Posterior vena cava (tissue), 2 donors: Measurements from ENCODE around the gene ZNG1B. TPM values are rescaled to one million over a fixed set of nuclear protein-coding genes. Genes with fewer than 3 reads are reported as not detected.
"Not testable (repeated sequence)": the region's sequence is repeated elsewhere in the genome, so short reads cannot be mapped to it uniquely, and the experiment has no call there.

ENCODE experiments used
- DNase-seq: peaks from one replicate; pipeline ENCODE4 v3.0.0-alpha.2; 2020; ENCODE audit warnings: low spot score
- intact Hi-C, 2 donors: fragments of 100-400 bp; cut with DNase I; formaldehyde crosslinking; loops; one replicate each; pipeline versions ENCODE4 v1.14.1 to v1.14.2; 2022 to 2023
- long read RNA-seq, 2 donors: library from polyadenylated mRNA; unstranded; transcript quantifications; one replicate each; pipeline ENCODE4 v2.0.0, GENCODE V29; 2020 to 2021
- total RNA-seq, 2 donors: library from RNA; stranded (reverse); fragmentation: NEBNext Ultra II Directional; extraction: Animal tissue kit (Norgen Biotek cat#: 25700); gene quantifications; one replicate each; pipeline ENCODE4 v1.2.1, GENCODE V29; 2021
- donor health status: DM: yes; HTN: yes; CAD: no.
- donor health status: DM: yes; HTN: yes; CAD: no.

The ZNG1B gene
- total RNA-seq: 10 to 100 TPM; 23.0 to 30.5 TPM
- long read RNA-seq, donor 1, transcript CBWD2-201 (15 exons, 1,812 nt): major isoform, 16 of 22 reads
- long read RNA-seq, donor 1, partial matches to known transcripts: 0 of 22 reads
- long read RNA-seq, donor 1, other reads (novel, unspliced or antisense): 3 of 22 reads
- long read RNA-seq, donor 2, transcript CBWD2-201 (15 exons, 1,812 nt): major isoform, 95 of 131 reads
- long read RNA-seq, donor 2, transcript CBWD2-202 (16 exons, 1,740 nt): minor isoform, 16 of 131 reads
- long read RNA-seq, donor 2, partial matches to known transcripts: 4 of 131 reads
- long read RNA-seq, donor 2, other reads (novel, unspliced or antisense): 9 of 131 reads

- intact Hi-C loops: not testable (repeated sequence)
- DNase-seq: peak; percentile 80
Observed at GRCh38 chr2:113437508-113438465, at the start of gene ZNG1B. Gene ZNG1B (plus strand): TSS chr2:113437691. CDS start chr2:113437869, 178 bp downstream.

- no peak for DNase-seq
- intact Hi-C loops: no loop called here
Observed at GRCh38 chr2:113390124-113390849, 47.2 kb upstream of the ZNG1B start.

GRCh38 chr2:113391073-113391472 lies 46.4 kb upstream of the ZNG1B start:
- no peak for DNase-seq
- intact Hi-C loops: no loop called here

GRCh38 chr2:113406114-113406513 lies 31.4 kb upstream of the ZNG1B start:
- intact Hi-C loops: no loop called here
- DNase-seq: no peak

DNA sequence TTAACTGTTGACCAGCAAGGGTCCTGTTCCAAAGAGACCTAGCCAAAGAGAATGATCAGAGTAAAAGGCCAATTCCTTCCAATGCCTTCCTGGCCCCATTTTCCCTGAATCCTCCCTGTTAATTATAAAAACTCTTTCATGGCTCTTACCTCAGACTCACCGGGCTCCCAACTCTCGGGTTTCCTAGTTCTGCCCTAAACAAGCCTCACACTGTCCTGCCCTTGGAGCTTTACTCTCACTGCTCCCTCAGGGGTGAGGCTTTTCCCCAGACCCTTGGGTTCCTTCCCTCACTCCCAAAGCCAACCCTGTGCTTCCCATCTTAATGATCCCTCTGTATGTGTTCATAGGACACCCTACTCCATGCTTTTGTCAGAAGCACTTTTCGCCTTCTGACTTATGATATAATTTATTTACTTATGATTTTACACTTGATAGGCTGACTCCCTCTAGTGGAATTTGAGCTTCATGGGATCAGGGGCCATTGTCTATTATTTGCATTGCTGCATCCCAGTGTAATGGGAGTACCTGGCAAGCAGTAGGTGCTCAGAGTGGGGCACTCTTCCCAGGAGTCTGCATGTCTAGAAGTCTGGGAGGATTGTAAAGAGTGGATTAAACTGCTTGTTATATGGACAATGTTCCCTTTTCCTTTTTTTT lies 29.9 kb upstream of the ZNG1B start:
- DNase-seq: no peak
- intact Hi-C loops: no loop called here

DNA sequence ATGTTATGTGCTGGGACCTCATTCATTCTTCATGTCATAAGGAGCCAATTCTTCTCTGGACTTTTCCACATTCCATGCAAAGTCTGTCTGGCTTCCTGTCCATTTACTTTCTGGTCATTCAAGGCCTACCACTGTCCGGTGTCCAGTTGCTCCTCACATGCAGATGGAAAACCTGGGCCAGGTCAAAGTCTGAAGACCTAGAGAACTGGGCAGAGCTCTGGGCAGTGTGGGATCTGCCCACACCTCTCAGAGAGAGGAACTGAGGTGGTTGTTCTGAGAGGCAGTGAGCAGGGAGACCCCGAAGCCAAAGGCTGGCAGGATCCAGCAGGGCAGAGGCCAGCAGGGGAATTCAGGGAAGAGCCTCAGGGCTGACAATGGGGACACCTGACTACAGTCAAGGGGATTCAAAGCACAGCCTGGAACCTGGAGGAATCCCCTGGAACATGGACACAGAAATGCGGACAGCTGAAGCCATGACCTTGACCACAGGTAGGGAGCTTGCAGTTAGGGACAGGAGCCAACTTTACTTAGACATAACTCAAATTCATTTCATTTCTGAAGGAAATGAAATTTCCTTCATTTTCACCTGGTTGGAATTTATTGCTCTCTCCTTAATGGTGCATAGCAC lies 25.7 kb upstream of the ZNG1B start:
- intact Hi-C loops: not testable (repeated sequence)

DNA sequence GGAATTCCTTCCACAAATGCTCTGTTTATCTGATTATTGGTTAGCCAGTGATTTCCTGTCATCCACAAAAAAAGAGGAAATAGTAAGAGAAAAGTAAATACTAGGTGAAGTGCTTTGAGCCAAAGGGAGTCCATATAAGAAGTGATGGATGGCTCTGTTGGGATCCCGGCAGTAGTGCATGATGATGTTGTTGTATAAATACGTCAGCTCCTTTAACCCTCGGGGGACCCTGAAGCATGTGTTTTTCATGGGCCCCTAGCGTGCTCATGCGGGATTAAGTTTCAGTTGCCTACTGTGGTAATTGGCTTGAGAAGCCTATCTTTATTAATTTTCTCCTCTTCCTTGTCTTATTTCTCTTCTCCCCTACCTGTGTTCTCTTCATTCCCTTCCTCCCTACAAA lies 24.7 kb upstream of the ZNG1B start:
- intact Hi-C loops, DNase-seq: not testable (repeated sequence)

More for the DNA sequence above, 25.7 kb upstream of the ZNG1B start:
- not testable (repeated sequence) for DNase-seq

DNA sequence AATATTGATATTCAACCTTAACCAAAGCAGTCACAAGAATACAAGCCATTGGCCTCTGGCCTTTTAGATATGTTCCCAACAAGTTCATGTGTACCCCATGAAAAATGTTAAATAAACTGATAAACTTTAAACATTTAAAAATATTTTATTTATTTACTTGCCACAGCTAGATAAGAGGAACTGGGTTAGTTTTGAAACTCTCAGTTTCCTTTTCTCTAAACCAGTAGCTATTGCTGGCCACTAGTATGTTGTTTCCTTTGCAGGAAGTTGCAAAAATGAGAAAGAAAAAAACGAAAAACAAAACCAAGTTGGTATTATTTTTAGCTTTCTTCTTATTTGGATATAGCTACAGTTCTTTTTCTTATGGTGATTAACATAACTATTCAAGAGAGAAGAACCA lies 5.7 kb upstream of the ZNG1B start:
- DNase-seq, intact Hi-C loops: not testable (repeated sequence)

GRCh38 chr2:113433468-113433867 lies 4.0 kb upstream of the ZNG1B start:
- intact Hi-C loops, DNase-seq: not testable (repeated sequence)

DNA sequence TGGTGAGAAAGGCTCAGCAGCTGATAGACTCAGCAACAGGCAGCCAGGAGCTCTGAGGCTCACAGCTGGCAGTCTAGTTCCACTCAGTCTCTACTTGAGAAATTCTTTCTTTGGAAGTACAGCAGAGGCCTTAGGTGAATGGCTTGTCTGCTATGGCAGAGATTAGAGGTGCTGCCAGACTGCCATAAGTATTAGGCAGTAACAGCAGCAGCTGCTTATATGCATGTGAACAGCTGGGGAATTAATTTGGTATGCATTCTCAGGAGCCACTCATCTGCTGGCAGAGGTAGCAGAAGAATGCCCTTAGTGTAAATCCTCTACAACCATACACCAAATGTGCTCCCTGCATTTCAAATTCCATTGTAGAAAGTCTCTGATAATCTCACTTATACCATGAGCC lies 28.3 kb downstream of the ZNG1B start:
- DNase-seq, intact Hi-C loops: not testable (repeated sequence)

- intact Hi-C loops: not testable (repeated sequence)
Observed at GRCh38 chr2:113476688-113477368, 39.3 kb downstream of the ZNG1B start.

GRCh38 chr2:113496527-113496926 lies 59.0 kb downstream of the ZNG1B start:
- intact Hi-C loops, DNase-seq: not testable (repeated sequence)

More at GRCh38 chr2:113476688-113477368, 39.3 kb downstream of the ZNG1B start:
- not testable (repeated sequence) for DNase-seq

DNA sequence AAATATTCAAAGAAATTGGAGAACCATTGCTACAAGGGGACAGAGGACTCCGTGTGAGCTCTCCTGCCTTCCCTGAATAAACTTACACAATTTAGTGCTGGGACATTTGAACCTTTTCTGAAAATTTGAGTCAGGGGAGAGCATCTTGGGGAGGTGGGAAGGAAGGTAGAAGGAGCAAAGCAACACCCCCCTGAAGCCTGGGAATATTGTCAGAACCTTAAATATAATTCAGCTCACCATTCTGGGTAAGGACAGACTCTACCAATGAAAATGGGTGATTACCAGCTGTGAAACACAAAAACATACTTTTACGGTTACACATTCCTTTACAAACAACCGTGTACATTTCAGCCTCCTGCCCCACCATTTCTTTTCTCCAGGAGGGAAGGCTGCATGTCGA lies 60.9 kb downstream of the ZNG1B start, which contains the start of gene FOXD4L1:
Gene FOXD4L1, plus strand, starts transcription at position 301 of the 400 bp plus-strand sequence. CDS start 592 bp downstream, outside the sequence.
- intact Hi-C loops: not testable (repeated sequence)

GRCh38 chr2:113499019-113499885 lies 61.8 kb downstream of the ZNG1B start:
- intact Hi-C loops, DNase-seq: not testable (repeated sequence)

More for the DNA sequence above, 60.9 kb downstream of the ZNG1B start, which contains the start of gene FOXD4L1:
- DNase-seq: not testable (repeated sequence)

DNA sequence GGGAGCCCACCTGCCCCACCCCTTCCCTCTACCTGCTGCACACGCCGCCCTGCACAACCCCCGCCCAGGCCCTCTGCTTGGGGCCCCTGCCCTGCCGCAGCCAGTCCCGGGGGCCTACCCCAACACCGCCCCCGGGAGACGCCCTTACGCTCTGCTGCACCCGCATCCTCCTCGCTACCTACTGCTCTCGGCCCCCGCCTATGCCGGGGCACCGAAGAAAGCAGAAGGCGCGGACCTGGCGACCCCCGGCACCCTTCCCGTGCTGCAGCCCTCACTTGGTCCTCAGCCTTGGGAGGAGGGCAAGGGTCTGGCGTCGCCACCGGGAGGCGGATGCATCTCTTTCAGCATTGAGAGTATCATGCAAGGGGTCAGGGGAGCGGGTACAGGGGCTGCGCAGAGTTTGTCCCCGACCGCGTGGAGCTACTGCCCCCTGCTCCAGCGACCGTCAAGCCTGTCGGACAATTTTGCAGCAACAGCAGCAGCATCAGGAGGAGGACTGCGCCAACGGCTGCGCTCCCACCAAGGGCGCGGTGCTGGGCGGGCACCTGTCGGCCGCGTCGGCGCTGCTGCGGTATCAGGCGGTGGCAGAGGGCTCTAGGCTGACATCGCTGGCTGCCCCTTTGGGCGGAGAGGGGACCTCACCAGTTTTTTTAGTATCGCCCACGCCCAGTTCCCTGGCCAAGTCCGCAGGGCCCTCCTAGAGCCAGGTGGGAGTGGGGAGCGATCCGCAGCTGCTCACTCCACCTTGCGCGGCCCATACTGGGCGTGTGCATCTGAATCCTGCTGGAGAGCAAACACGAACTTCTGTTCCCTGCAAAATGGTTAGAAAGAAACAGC lies 62.6 kb downstream of the ZNG1B start:
- intact Hi-C loops: not testable (repeated sequence)

DNA sequence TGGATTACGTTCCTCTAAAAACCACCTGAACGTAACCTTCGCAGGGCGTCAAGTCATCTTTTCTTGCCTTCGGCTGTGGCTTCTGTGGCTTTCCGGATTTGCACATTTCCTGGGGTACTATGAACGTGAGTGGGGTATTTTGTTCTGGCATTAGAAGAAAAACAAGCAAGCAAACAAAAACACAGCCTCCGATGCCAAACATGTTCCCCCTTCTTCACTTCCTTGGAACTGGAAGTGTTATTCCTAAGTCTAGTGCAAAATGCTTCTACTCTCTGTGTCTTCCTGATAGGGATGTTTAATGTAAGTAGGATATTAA lies 63.2 kb downstream of the ZNG1B start:
- DNase-seq, intact Hi-C loops: not testable (repeated sequence)

More for the DNA sequence above, 62.6 kb downstream of the ZNG1B start:
- DNase-seq: not testable (repeated sequence)
